Colonic mucosa (tissue), 4 donors: ENCODE measurements around the gene KEL. TPM values are rescaled to one million over a fixed set of nuclear protein-coding genes. Genes with fewer than 3 reads are reported as not detected.

Source experiments
- DNase-seq: peaks from one replicate; pipeline ENCODE4 v3.0.0-alpha.2; 2020
- H3K27ac ChIP-seq: fragments of 200-600 bp; one replicate; pipeline ENCODE4 v1.8.0; 2021
- H3K27me3 ChIP-seq: fragments of 200-600 bp; one replicate; pipeline ENCODE4 v1.8.0; 2021
- H3K36me3 ChIP-seq: fragments of 200-600 bp; one replicate; pipeline ENCODE4 v1.8.0; 2021
- H3K4me1 ChIP-seq: fragments of 200-600 bp; one replicate; pipeline ENCODE4 v1.8.0; 2021; ENCODE audit warnings: mild to moderate bottlenecking
- H3K4me3 ChIP-seq: fragments of 200-600 bp; one replicate; pipeline ENCODE4 v1.8.0; 2021
- H3K9ac ChIP-seq, 2 donors: one replicate each; pipeline ENCODE4 v1.7.0; 2013; ENCODE audit warnings: control low read depth in 2 of 2, low read depth in 2 of 2, low read length in 2 of 2
- H3K9me3 ChIP-seq: fragments of 200-600 bp; one replicate; pipeline ENCODE4 v1.8.0; 2021
- intact Hi-C: fragments of 100-400 bp; cut with DNase I; formaldehyde crosslinking; loops from one replicate; pipeline ENCODE4 v1.14.1; 2022
- total RNA-seq, 2 donors: library from RNA; stranded (reverse); fragmentation: NEBNext Ultra II Directional in 1 of 2; extraction: Animal tissue kit (Norgen Biotek cat#: 25700) in 1 of 2; gene quantifications; one replicate each; pipeline ENCODE4 v1.2.1, GENCODE V29; 2021
- TF ChIP-seq, protein P1 (sequence below): fragments of 200-600 bp; IDR thresholded peaks from one replicate; pipeline ENCODE4 v1.8.0; 2022; ENCODE audit warnings: antibody characterized with exemption, mild to moderate bottlenecking
- donor health status: healthy.
- donor health status: DM: no; HTN: no; CAD: no.
- donor health status: DM: no; HTN: no; CAD: no.

Gene KEL
- total RNA-seq, 2 donors from 2014 or later = 0.77 TPM; not detected in 1

DNA sequence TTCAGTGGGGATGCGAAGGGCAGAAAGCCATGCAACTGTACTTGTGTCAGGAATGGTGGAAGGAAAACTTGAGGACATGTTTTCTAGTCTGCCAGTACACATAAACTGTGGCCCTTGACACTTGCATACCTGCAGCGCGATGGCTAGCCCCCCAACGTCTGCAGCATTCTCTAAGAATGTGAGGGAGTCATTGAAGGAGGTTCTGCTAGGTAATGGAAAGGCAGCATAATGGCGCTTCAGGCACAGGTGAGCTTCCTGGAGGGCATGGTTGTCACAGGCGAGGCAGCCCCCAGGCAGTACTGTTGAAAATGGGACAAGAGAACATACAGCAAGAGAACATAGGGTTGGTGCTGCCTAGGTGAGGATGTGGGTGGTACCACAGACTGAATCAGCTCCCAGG, 19.4 kb downstream of the KEL start:
- H3K9ac ChIP-seq = no peak overlapping the region
- no peaks in the 10 kb centered on the region for H3K36me3 ChIP-seq
- intact Hi-C loops = no loop called here
- DNase-seq = no peak
- TF ChIP-seq, protein P1, sequence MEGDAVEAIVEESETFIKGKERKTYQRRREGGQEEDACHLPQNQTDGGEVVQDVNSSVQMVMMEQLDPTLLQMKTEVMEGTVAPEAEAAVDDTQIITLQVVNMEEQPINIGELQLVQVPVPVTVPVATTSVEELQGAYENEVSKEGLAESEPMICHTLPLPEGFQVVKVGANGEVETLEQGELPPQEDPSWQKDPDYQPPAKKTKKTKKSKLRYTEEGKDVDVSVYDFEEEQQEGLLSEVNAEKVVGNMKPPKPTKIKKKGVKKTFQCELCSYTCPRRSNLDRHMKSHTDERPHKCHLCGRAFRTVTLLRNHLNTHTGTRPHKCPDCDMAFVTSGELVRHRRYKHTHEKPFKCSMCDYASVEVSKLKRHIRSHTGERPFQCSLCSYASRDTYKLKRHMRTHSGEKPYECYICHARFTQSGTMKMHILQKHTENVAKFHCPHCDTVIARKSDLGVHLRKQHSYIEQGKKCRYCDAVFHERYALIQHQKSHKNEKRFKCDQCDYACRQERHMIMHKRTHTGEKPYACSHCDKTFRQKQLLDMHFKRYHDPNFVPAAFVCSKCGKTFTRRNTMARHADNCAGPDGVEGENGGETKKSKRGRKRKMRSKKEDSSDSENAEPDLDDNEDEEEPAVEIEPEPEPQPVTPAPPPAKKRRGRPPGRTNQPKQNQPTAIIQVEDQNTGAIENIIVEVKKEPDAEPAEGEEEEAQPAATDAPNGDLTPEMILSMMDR = no peak
- H3K27ac ChIP-seq = no peak overlapping the region
- H3K4me3 ChIP-seq = no peak overlapping the region
- H3K9me3 ChIP-seq = no peaks in the 10 kb centered on the region
- H3K4me1 ChIP-seq = no peaks in the 10 kb centered on the region
- no peaks in the 10 kb centered on the region for H3K27me3 ChIP-seq

DNA sequence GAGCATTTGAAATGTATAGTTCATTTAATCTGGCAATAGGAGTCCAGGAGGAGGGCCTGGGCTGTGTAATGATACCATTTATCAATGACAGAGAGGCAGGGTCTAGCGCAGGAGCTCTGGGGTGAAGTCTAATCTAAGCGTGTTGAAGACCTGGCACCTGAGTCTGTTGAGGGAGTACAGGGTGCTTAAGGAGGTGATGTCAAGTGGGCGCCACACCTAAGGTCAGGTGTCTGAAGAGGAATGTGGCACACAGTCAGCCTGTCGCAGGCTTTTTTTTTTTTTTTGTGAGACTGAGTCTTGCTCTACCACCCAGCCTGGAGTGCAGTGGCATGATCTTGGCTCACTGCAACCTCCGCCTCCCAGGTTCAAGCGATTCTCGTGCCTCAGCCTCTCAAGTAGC, 20.6 kb downstream of the KEL start:
- TF ChIP-seq, protein P1 = no peak
- no peak overlapping the region for H3K4me3 ChIP-seq
- no peaks in the 10 kb centered on the region for H3K27me3 ChIP-seq
- H3K36me3 ChIP-seq = no peaks in the 10 kb centered on the region
- intact Hi-C loops = no loop called here
- no peaks in the 10 kb centered on the region for H3K4me1 ChIP-seq
- H3K9me3 ChIP-seq = no peaks in the 10 kb centered on the region
- no peak overlapping the region for H3K27ac ChIP-seq
- no peak for DNase-seq
- no peak overlapping the region for H3K9ac ChIP-seq

DNA sequence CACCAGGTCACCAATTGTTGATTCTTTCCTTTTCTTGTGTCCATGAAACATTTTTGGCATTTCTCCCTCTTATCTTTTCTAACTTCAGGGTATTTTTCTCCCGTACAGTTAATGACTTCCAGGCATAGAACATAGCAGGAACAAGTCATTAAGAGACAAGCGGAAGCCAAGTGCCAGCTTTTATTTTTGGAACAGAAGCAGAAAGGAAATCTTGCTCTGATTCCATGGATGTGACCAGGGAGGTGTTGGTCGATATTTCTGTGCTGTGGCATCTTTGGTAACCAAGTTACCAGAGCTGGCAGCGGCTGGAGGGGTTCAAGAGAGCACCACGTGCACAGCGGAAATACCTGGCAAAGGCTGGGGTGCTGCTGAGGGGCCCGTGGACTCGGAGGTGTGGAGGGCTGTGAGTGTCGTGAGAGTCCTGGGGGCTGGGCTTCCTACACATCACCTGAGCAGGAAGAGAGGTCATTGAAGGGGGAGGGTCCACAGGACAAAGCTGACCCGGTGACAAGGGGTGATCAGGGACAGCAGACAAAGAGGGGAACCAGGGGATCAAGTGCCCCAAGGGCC, 21.1 kb downstream of the KEL start:
- Histone ChIP-seq H3K27ac (no peak overlapping the region), H3K4me1 (no peaks in the 10 kb centered on the region), H3K4me3 (no peak overlapping the region), H3K9ac (no peak overlapping the region), H3K9me3 (no peaks in the 10 kb centered on the region), H3K36me3 (no peaks in the 10 kb centered on the region), H3K27me3 (no peaks in the 10 kb centered on the region)
- TF ChIP-seq, protein P1 = no peak
- intact Hi-C loops = no loop called here
- no peak for DNase-seq

DNA sequence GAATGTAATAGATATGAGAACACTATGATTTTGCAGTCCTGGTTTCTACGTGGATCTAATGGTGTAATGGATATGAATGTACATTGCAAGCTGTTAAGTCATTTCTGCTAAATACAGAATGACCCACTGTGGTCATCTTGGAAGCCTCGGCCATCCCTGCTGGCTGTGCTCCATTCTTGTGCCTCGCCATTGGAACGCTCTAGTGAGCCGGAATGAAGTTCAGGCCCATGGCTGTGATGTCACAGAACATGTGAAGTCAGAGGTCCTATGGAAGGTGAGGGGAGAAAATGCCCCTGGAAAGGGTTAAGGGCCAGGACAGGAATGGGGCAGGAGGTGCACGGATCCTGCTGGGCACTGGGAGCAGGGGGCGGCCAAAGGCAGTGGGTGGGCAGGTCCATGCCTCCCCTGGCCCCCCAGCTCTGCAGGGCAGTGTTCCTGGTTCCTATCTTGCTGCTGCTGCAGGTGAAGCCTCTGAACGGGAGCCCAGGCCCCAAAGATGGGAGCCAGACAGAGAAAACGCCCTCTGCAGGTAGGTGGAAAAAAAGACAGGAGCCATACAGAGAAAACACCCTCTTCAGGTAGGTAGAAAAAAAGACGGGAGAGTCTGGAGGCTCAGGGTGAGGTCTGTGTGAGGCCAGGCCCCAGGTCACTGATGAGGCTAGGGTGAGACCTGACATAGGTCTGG, 22.8 kb downstream of the KEL start, which contains the start of gene LLCFC1:
Gene LLCFC1 (plus strand): TSS at position 259 of the 685 bp plus-strand sequence. CDS start 138 bp downstream, at position 397.
- Histone ChIP-seq H3K27me3 (no peaks in the 10 kb centered on the region), H3K9me3 (no peaks in the 10 kb centered on the region), H3K27ac (no peak within 1 kb of the TSS), H3K4me3 (no peak within 1 kb of the TSS), H3K4me1 (no peaks in the 10 kb centered on the region), H3K36me3 (no peaks in the 10 kb centered on the region), H3K9ac (no peak within 1 kb of the TSS)
- TF ChIP-seq, protein P1 = no peak
- DNase-seq = no peak
- intact Hi-C loops = no loop called here

DNA sequence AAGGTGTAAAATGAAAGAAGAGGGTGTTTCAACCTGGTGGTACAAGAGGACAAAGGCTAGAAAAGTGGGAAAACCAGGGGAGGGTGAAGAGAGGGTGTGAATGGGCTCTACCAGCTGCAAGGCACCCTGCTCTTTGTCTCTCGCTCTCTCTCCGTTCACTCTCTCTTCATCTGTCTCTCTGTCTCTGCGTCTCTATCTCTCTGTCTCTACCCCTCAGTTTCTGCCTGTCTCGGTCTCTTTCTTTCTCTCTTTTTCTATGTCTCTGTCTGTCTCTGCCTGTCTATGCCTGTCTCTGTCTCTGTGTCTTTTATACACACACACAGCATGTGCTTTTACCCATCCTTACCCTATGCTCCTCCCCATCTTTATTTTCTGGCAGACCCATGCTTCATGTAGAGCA, 23.6 kb downstream of the KEL start:
- H3K4me3 ChIP-seq = no peak overlapping the region
- H3K27ac ChIP-seq = no peak overlapping the region
- DNase-seq = no peak
- intact Hi-C loops = no loop called here
- no peaks in the 10 kb centered on the region for H3K36me3 ChIP-seq
- H3K27me3 ChIP-seq = no peaks in the 10 kb centered on the region
- H3K9ac ChIP-seq = no peak overlapping the region
- TF ChIP-seq, protein P1 = no peak
- H3K9me3 ChIP-seq = no peaks in the 10 kb centered on the region
- no peaks in the 10 kb centered on the region for H3K4me1 ChIP-seq
